GM23338 (cell line): ENCODE measurements around the gene CAMTA1.

ENCODE experiments used
- CREB1 ChIP-seq: fragments of 250-450 bp; sonication (Bioruptor Pico); IDR thresholded peaks from 2 replicates; pipeline ENCODE4 v1.5.0; 2020; ENCODE audit warnings: low read depth, mild to moderate bottlenecking, moderate library complexity
- CTCF ChIP-seq, 2 experiments: fragments of 200-600 bp in 1 of 2; sonication (generic) in 1 of 2; conservative IDR thresholded peaks; 2 replicates each; pipeline versions ENCODE4 v1.5.1 to v1.6.1; 2016 to 2017; ENCODE audit warnings: antibody characterized with exemption in 2 of 2, low read depth in 2 of 2, mild to moderate bottlenecking in 2 of 2, moderate library complexity in 1 of 2
- ETS1 ChIP-seq: IDR thresholded peaks from 2 replicates; pipeline ENCODE4 v1.6.1; 2016; ENCODE audit warnings: antibody characterized with exemption
- EZH2 ChIP-seq: fragments of 200-600 bp; sonication (generic); IDR thresholded peaks from one replicate; pipeline ENCODE4 v1.8.0; 2017; ENCODE audit warnings: antibody characterized with exemption, mild to moderate bottlenecking, low read depth; ENCODE audit not compliant: unreplicated experiment
- EZH2phosphoT487 ChIP-seq: fragments of 200-600 bp; sonication (generic); IDR thresholded peaks from one replicate; pipeline ENCODE4 v1.8.1; 2018; ENCODE audit warnings: antibody characterized with exemption; ENCODE audit not compliant: unreplicated experiment
- JUNB ChIP-seq: IDR thresholded peaks from one replicate; pipeline ENCODE4 v1.6.1; 2016; ENCODE audit warnings: antibody characterized with exemption; ENCODE audit not compliant: unreplicated experiment
- NANOG ChIP-seq: IDR thresholded peaks from 2 replicates; pipeline ENCODE4 v1.6.1; 2016; ENCODE audit warnings: antibody characterized with exemption, borderline replicate concordance
- POLR2AphosphoS5 ChIP-seq: IDR thresholded peaks from 2 replicates; pipeline ENCODE4 v1.6.1; 2016; ENCODE audit warnings: antibody characterized with exemption, low read depth
- REST ChIP-seq: IDR thresholded peaks from one replicate; pipeline ENCODE4 v1.6.1; 2018; ENCODE audit warnings: antibody characterized with exemption; ENCODE audit not compliant: unreplicated experiment
- ZNF331 ChIP-seq: fragments of 250-450 bp; sonication (Bioruptor Pico); IDR thresholded peaks from 2 replicates; pipeline ENCODE4 v1.5.0; 2020; ENCODE audit warnings: low read depth, mild to moderate bottlenecking, moderate library complexity

- TF ChIP-seq CTCF (conservative IDR thresholded peaks at IDR 0.05; ENCODE audit: low read depth in 2 of 2) (no peak), ETS1 (no peak), REST (no peak), POLR2AphosphoS5 (no peak), CREB1 (no peak), EZH2phosphoT487 (no peak), EZH2 (no peak), JUNB (no peak), ZNF331 (no peak), NANOG (no peak)
Observed at GRCh38 chr1:7012461-7012924, 227.2 kb downstream of the CAMTA1 start.
